GM23338 (cell line): ENCODE measurements around the gene SSH2. TPM values are rescaled to one million over a fixed set of nuclear protein-coding genes. Genes with fewer than 3 reads are reported as not detected.

Experiments used
- ATAC-seq: fragments of 200-7000 bp; cut with Tn5 transposase; 3 replicates; pipeline ENCODE4 v1.9.1; 2020
- DNase-seq: peaks from one replicate; pipeline ENCODE4 v3.0.0-alpha.2; 2015; ENCODE audit warnings: low spot score
- H2AFZ ChIP-seq: fragments of 200-600 bp; sonication (generic); 2 replicates; pipeline ENCODE4 v1.8.0; 2016; ENCODE audit warnings: antibody characterized with exemption, mild to moderate bottlenecking, moderate library complexity
- H3F3A ChIP-seq: fragments of 200-600 bp; sonication (generic); replicated peaks from 2 replicates; pipeline ENCODE4 v1.8.0; 2017; ENCODE audit warnings: antibody characterized with exemption, mixed run types, low read depth
- H3K27ac ChIP-seq: fragments of 200-600 bp; sonication (generic); 2 replicates; pipeline ENCODE4 v1.6.1; 2016; ENCODE audit warnings: low read depth
- H3K27me3 ChIP-seq: fragments of 200-600 bp; sonication (generic); 2 replicates; pipeline ENCODE4 v1.8.0; 2016; ENCODE audit warnings: mild to moderate bottlenecking, mixed run types, moderate library complexity; ENCODE audit not compliant: insufficient read depth
- H3K36me3 ChIP-seq: fragments of 200-600 bp; sonication (generic); 2 replicates; pipeline ENCODE4 v1.8.0; 2016; ENCODE audit warnings: mild to moderate bottlenecking; ENCODE audit not compliant: insufficient read depth
- H3K4me1 ChIP-seq: fragments of 200-600 bp; sonication (generic); 2 replicates; pipeline ENCODE4 v1.8.0; 2016; ENCODE audit warnings: mild to moderate bottlenecking, moderate library complexity; ENCODE audit not compliant: insufficient read depth
- H3K4me2 ChIP-seq: fragments of 200-600 bp; sonication (generic); 2 replicates; pipeline ENCODE4 v1.7.1; 2017; ENCODE audit warnings: mixed run types
- H3K4me3 ChIP-seq: fragments of 200-600 bp; sonication (generic); 2 replicates; pipeline ENCODE4 v1.6.1; 2016; ENCODE audit warnings: mixed run types
- H3K79me2 ChIP-seq: fragments of 200-600 bp; sonication (generic); replicated peaks from 2 replicates; pipeline ENCODE4 v1.8.0; 2017; ENCODE audit warnings: mild to moderate bottlenecking; ENCODE audit not compliant: insufficient read depth
- H3K9me2 ChIP-seq: fragments of 200-600 bp; sonication (generic); 2 replicates; pipeline ENCODE4 v1.8.0; 2017; ENCODE audit not compliant: insufficient read depth
- H4K20me1 ChIP-seq: fragments of 200-600 bp; sonication (generic); replicated peaks from 2 replicates; pipeline ENCODE4 v1.8.0; 2017; ENCODE audit warnings: mild to moderate bottlenecking; ENCODE audit not compliant: insufficient read depth
- H3K27ac Mint-ChIP-seq: 2 replicates; pipeline ENCODE4 v1.8.0; 2020; ENCODE audit warnings: inconsistent platforms, mild to moderate bottlenecking, moderate library complexity, mixed read lengths
- H3K27me3 Mint-ChIP-seq: 3 replicates; pipeline ENCODE4 v1.8.0; 2022; ENCODE audit warnings: low read depth, mild to moderate bottlenecking, moderate library complexity, mixed read lengths, inconsistent platforms; ENCODE audit not compliant: insufficient read depth, poor library complexity
- H3K36me3 Mint-ChIP-seq: 3 replicates; pipeline ENCODE4 v1.8.0; 2021; ENCODE audit warnings: low read depth, mild to moderate bottlenecking, inconsistent platforms, moderate library complexity, mixed read lengths
- H3K4me1 Mint-ChIP-seq: 3 replicates; pipeline ENCODE4 v1.8.0; 2020; ENCODE audit warnings: mild to moderate bottlenecking, inconsistent platforms, mixed read lengths
- H3K4me3 Mint-ChIP-seq: 3 replicates; pipeline ENCODE4 v1.8.0; 2021; ENCODE audit warnings: moderate library complexity, mild to moderate bottlenecking, inconsistent platforms, mixed read lengths
- H3K9me3 Mint-ChIP-seq: 3 replicates; pipeline ENCODE4 v1.8.0; 2020; ENCODE audit warnings: moderate library complexity, mild to moderate bottlenecking, inconsistent platforms, mixed read lengths
- CREB1 ChIP-seq: fragments of 250-450 bp; sonication (Bioruptor Pico); IDR thresholded peaks from 2 replicates; pipeline ENCODE4 v1.5.0; 2020; ENCODE audit warnings: low read depth, mild to moderate bottlenecking, moderate library complexity
- CTCF ChIP-seq, 2 experiments: fragments of 200-600 bp in 1 of 2; sonication (generic) in 1 of 2; conservative IDR thresholded peaks; 2 replicates each; pipeline versions ENCODE4 v1.5.1 to v1.6.1; 2016 to 2017; ENCODE audit warnings: antibody characterized with exemption in 2 of 2, low read depth in 2 of 2, mild to moderate bottlenecking in 2 of 2, moderate library complexity in 1 of 2
- ETS1 ChIP-seq: IDR thresholded peaks from 2 replicates; pipeline ENCODE4 v1.6.1; 2016; ENCODE audit warnings: antibody characterized with exemption
- EZH2 ChIP-seq: fragments of 200-600 bp; sonication (generic); IDR thresholded peaks from one replicate; pipeline ENCODE4 v1.8.0; 2017; ENCODE audit warnings: antibody characterized with exemption, mild to moderate bottlenecking, low read depth; ENCODE audit not compliant: unreplicated experiment
- EZH2phosphoT487 ChIP-seq: fragments of 200-600 bp; sonication (generic); IDR thresholded peaks from one replicate; pipeline ENCODE4 v1.8.1; 2018; ENCODE audit warnings: antibody characterized with exemption; ENCODE audit not compliant: unreplicated experiment
- JUNB ChIP-seq: IDR thresholded peaks from one replicate; pipeline ENCODE4 v1.6.1; 2016; ENCODE audit warnings: antibody characterized with exemption; ENCODE audit not compliant: unreplicated experiment
- NANOG ChIP-seq: IDR thresholded peaks from 2 replicates; pipeline ENCODE4 v1.6.1; 2016; ENCODE audit warnings: antibody characterized with exemption, borderline replicate concordance
- POLR2AphosphoS5 ChIP-seq: IDR thresholded peaks from 2 replicates; pipeline ENCODE4 v1.6.1; 2016; ENCODE audit warnings: antibody characterized with exemption, low read depth
- STAT1 ChIP-seq: IDR thresholded peaks from one replicate; pipeline ENCODE4 v1.6.1; 2016; ENCODE audit warnings: antibody characterized with exemption; ENCODE audit not compliant: unreplicated experiment
- ZNF114 ChIP-seq: fragments of 250-450 bp; sonication (Bioruptor Pico); IDR thresholded peaks from 2 replicates; pipeline ENCODE4 v1.5.0; 2020; ENCODE audit warnings: mild to moderate bottlenecking, moderate library complexity
- ZNF331 ChIP-seq: fragments of 250-450 bp; sonication (Bioruptor Pico); IDR thresholded peaks from 2 replicates; pipeline ENCODE4 v1.5.0; 2020; ENCODE audit warnings: low read depth, mild to moderate bottlenecking, moderate library complexity
- polyA plus RNA-seq: library from polyadenylated mRNA; unstranded; fragments of >200 nt; fragmentation: Nextera tagmentation; extraction: Ambion mirVana; gene quantifications from 2 replicates; pipeline ENCODE4 v1.2.1, GENCODE V29; 2016
- total RNA-seq: library from RNA; depleted of rRNA; stranded (reverse); fragments of >200 nt; shearing (Covaris generic); gene quantifications from 2 replicates; pipeline ENCODE4 v1.2.3, GENCODE V29; 2014
- TF ChIP-seq, protein P1 (sequence below): IDR thresholded peaks from one replicate; pipeline ENCODE4 v1.6.1; 2018; ENCODE audit warnings: antibody characterized with exemption; ENCODE audit not compliant: unreplicated experiment

SSH2 gene
- total and polyA plus RNA-seq, 2 experiments from 2014 or later = 9.9 to 12.1 TPM

DNA sequence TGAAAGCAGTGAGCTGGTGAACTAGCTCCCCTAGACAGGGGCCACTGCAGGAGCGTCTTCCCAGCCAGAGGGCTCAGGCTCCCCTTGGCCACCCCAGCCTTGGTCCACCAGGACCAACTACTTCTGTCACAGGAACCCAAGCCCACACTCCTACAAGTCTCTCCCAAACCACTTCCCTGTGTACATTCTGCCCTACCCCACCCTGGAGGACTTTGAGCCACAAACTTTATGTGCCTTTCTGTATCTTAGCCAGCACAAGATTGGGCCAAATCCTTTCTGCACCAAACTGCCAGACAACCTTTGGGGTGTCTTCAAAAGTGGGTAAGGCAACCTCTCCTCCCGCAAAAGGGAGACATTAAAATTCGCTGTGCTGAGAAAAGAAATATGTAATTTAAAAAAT lies 43.0 kb upstream of the SSH2 start:
- Histone ChIP-seq H3K27ac (no peak overlapping the region), H3K36me3 (no peaks in the 10 kb centered on the region), H3K4me1 (no peaks in the 10 kb centered on the region), H2AFZ (0 out of 2 replicates have a peak overlapping the region, but pooled peaks have one; percentile 24), H4K20me1 (no peaks in the 10 kb centered on the region), H3K9me2 (no peaks in the 10 kb centered on the region), H3K79me2 (no peaks in the 10 kb centered on the region), H3K4me2 (no peak overlapping the region), H3F3A (no peaks in the 10 kb centered on the region), H3K27me3 (no peaks in the 10 kb centered on the region), H3K4me3 (no peak overlapping the region)
- no peak overlapping the region for H3K4me3 Mint-ChIP-seq
- DNase-seq (no peak), ATAC-seq (no peak)
- H3K9me3 Mint-ChIP-seq = no peaks in the 10 kb centered on the region
- no peaks in the 10 kb centered on the region for H3K4me1 Mint-ChIP-seq
- TF ChIP-seq CTCF (conservative IDR thresholded peaks at IDR 0.05; ENCODE audit: low read depth in 2 of 2) (no peak), JUNB (no peak), STAT1 (no peak), ZNF331 (no peak), EZH2phosphoT487 (no peak), NANOG (no peak)
- H3K36me3 Mint-ChIP-seq = no peaks in the 10 kb centered on the region
- H3K27me3 Mint-ChIP-seq = no peaks in the 10 kb centered on the region
- no peak overlapping the region for H3K27ac Mint-ChIP-seq

DNA sequence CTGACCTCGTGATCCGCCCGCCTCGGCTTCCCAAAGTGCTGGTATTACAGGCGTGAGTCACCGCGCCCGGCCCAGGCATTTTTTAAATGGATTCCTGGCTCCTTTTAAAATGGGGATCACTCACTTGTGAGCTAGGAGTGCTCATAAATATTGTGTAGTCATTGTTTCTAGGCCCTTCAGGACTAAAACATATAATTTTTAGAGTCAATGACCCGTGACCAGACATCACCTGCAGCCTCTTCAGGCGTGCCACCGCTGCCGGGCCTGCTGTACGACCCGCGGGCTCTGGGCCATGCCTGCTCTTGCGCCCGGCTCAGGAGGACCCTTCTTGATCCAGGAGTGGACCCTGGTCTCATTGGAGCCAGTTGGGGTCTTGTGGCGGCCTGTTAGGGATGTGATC lies 42.2 kb upstream of the SSH2 start:
- no peaks in the 10 kb centered on the region for H3K4me1 ChIP-seq
- H3K27ac Mint-ChIP-seq = no peak overlapping the region
- no peaks in the 10 kb centered on the region for H3K36me3 ChIP-seq
- no peaks in the 10 kb centered on the region for H4K20me1 ChIP-seq
- no peak overlapping the region for H3K4me3 ChIP-seq
- H3K27me3 Mint-ChIP-seq = no peaks in the 10 kb centered on the region
- no peak for ATAC-seq
- no peaks in the 10 kb centered on the region for H3K9me3 Mint-ChIP-seq
- no peak overlapping the region for H3K4me2 ChIP-seq
- H3F3A ChIP-seq = no peaks in the 10 kb centered on the region
- no peak for DNase-seq
- H3K79me2 ChIP-seq = no peaks in the 10 kb centered on the region
- no peaks in the 10 kb centered on the region for H3K27me3 ChIP-seq
- H2AFZ ChIP-seq = no peak overlapping the region
- H3K4me3 Mint-ChIP-seq = no peak overlapping the region
- no peak overlapping the region for H3K27ac ChIP-seq
- no peaks in the 10 kb centered on the region for H3K36me3 Mint-ChIP-seq
- no peaks in the 10 kb centered on the region for H3K9me2 ChIP-seq
- H3K4me1 Mint-ChIP-seq = no peaks in the 10 kb centered on the region
- no peak for TF ChIP-seq STAT1
- TF ChIP-seq, protein P1, sequence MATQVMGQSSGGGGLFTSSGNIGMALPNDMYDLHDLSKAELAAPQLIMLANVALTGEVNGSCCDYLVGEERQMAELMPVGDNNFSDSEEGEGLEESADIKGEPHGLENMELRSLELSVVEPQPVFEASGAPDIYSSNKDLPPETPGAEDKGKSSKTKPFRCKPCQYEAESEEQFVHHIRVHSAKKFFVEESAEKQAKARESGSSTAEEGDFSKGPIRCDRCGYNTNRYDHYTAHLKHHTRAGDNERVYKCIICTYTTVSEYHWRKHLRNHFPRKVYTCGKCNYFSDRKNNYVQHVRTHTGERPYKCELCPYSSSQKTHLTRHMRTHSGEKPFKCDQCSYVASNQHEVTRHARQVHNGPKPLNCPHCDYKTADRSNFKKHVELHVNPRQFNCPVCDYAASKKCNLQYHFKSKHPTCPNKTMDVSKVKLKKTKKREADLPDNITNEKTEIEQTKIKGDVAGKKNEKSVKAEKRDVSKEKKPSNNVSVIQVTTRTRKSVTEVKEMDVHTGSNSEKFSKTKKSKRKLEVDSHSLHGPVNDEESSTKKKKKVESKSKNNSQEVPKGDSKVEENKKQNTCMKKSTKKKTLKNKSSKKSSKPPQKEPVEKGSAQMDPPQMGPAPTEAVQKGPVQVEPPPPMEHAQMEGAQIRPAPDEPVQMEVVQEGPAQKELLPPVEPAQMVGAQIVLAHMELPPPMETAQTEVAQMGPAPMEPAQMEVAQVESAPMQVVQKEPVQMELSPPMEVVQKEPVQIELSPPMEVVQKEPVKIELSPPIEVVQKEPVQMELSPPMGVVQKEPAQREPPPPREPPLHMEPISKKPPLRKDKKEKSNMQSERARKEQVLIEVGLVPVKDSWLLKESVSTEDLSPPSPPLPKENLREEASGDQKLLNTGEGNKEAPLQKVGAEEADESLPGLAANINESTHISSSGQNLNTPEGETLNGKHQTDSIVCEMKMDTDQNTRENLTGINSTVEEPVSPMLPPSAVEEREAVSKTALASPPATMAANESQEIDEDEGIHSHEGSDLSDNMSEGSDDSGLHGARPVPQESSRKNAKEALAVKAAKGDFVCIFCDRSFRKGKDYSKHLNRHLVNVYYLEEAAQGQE = no peak
- TF ChIP-seq EZH2 = no peak
- TF ChIP-seq NANOG = no peak
- TF ChIP-seq ETS1 = no peak
- no peak for TF ChIP-seq JUNB
- TF ChIP-seq ZNF331 = no peak
- TF ChIP-seq CTCF (conservative IDR thresholded peaks at IDR 0.05; ENCODE audit: low read depth in 2 of 2) = no peak
- no peak for TF ChIP-seq ZNF114 (CRISPR knock-in tag)
- TF ChIP-seq EZH2phosphoT487 = no peak
- TF ChIP-seq CREB1 (CRISPR knock-in tag) = no peak
- no peak for TF ChIP-seq POLR2AphosphoS5
